HepG2 (cell line): ENCODE results near the gene NDUFAF3. TPM values are rescaled to one million over a fixed set of nuclear protein-coding genes. Genes with fewer than 3 reads are reported as not detected.

Source experiments
- CBX5 ChIP-seq: sonication (generic); formaldehyde crosslinking; IDR thresholded peaks from 2 replicates; pipeline ENCODE4 v1.4.0; 2020; ENCODE audit warnings: missing genetic modification reagents, borderline replicate concordance
- CREB1 ChIP-seq, 2 experiments: fragments of 450-650 bp in 1 of 2; IDR thresholded peaks; 2 replicates each; pipeline ENCODE4 v1.6.1; 2016 to 2017; ENCODE audit warnings: control low read depth in 1 of 2, mild to moderate bottlenecking in 1 of 2, missing compliant biosample characterization in 1 of 2, missing genetic modification characterization in 1 of 2
- DR1 ChIP-seq: sonication (generic); formaldehyde crosslinking; IDR thresholded peaks from 2 replicates; pipeline ENCODE4 v1.8.0; 2021; ENCODE audit warnings: mild to moderate bottlenecking, missing genetic modification reagents, inconsistent platforms
- KDM5B ChIP-seq: sonication (generic); formaldehyde crosslinking; IDR thresholded peaks from 2 replicates; pipeline ENCODE4 v1.4.0; 2020; ENCODE audit warnings: missing genetic modification reagents, mild to moderate bottlenecking, borderline replicate concordance
- MNT ChIP-seq: fragments of 450-650 bp; IDR thresholded peaks from 2 replicates; pipeline ENCODE4 v1.6.1; 2016
- NAIF1 ChIP-seq: sonication (generic); formaldehyde crosslinking; IDR thresholded peaks from 2 replicates; pipeline ENCODE4 v1.5.0; 2020; ENCODE audit warnings: mild to moderate bottlenecking, missing genetic modification reagents, borderline replicate concordance
- PITX1 ChIP-seq: sonication (generic); formaldehyde crosslinking; IDR thresholded peaks from 2 replicates; pipeline ENCODE4 v1.5.1; 2020; ENCODE audit warnings: mild to moderate bottlenecking, missing genetic modification reagents
- PPARG ChIP-seq: conservative IDR thresholded peaks from 2 replicates; pipeline ENCODE4 v1.6.1; 2016; ENCODE audit warnings: missing biosample characterization, missing genetic modification reagents
- RFXANK ChIP-seq: IDR thresholded peaks from 2 replicates; pipeline ENCODE4 v1.6.1; 2016
- SALL2 ChIP-seq: sonication (generic); formaldehyde crosslinking; IDR thresholded peaks from 2 replicates; pipeline ENCODE4 v1.8.1; 2023; ENCODE audit warnings: mild to moderate bottlenecking, missing genetic modification reagents, inconsistent platforms
- SCMH1 ChIP-seq: sonication (generic); formaldehyde crosslinking; IDR thresholded peaks from 2 replicates; pipeline ENCODE4 v1.9.0; 2021; ENCODE audit warnings: missing genetic modification reagents, mild to moderate bottlenecking, borderline replicate concordance
- SIN3A ChIP-seq: IDR thresholded peaks from 2 replicates; pipeline ENCODE4 v1.6.1; 2011; ENCODE audit warnings: low read depth, mild to moderate bottlenecking, control low read depth, low read length, borderline replicate concordance
- SOX13 ChIP-seq, 3 experiments: fragments of 450-650 bp in 1 of 3; sonication (generic) in 1 of 3; formaldehyde crosslinking in 1 of 3; IDR thresholded peaks in 2 of 3; conservative IDR thresholded peaks in 1 of 3; 2 replicates each; pipeline versions ENCODE4 v1.5.0 to v1.6.1; 2016 to 2020; ENCODE audit warnings: antibody characterized with exemption in 1 of 3, mild to moderate bottlenecking in 1 of 3, missing compliant biosample characterization in 1 of 3, missing genetic modification reagents in 1 of 3, moderate library complexity in 1 of 3
- ZNF160 ChIP-seq: sonication (generic); formaldehyde crosslinking; IDR thresholded peaks from 2 replicates; pipeline ENCODE4 v1.8.0; 2022; ENCODE audit warnings: mild to moderate bottlenecking, inconsistent platforms, missing genetic modification reagents
- ZNF18 ChIP-seq: sonication (generic); formaldehyde crosslinking; IDR thresholded peaks from 2 replicates; pipeline ENCODE4 v1.8.0; 2022; ENCODE audit warnings: mild to moderate bottlenecking, missing genetic modification reagents; ENCODE audit not compliant: insufficient replicate concordance
- ZNF343 ChIP-seq: sonication (generic); formaldehyde crosslinking; IDR thresholded peaks from 2 replicates; pipeline ENCODE4 v1.4.0; 2020; ENCODE audit warnings: mild to moderate bottlenecking, missing genetic modification reagents
- ZZZ3 ChIP-seq: sonication (generic); formaldehyde crosslinking; IDR thresholded peaks from 2 replicates; pipeline ENCODE4 v1.4.0; 2020; ENCODE audit warnings: missing genetic modification reagents, mild to moderate bottlenecking, borderline replicate concordance
- polyA plus RNA-seq, 8 experiments: library from polyadenylated mRNA; depleted of rRNA in 3 of 8; stranded (reverse) in 7 of 8; unstranded in 1 of 8; fragments of >200 nt; fragmentation: Illumina TruSeq in 4 of 8; extraction: Trizol in 4 of 8; gene quantifications; 2 replicates each; pipeline versions ENCODE4 v1.2.1 to v1.2.3, GENCODE V29; 2011 to 2016; ENCODE audit warnings: low read depth in 4 of 8, missing spikeins in 1 of 8, mixed read lengths in 1 of 8; ENCODE audit not compliant: insufficient read depth in 1 of 8
- total RNA-seq, 5 experiments: library from RNA; depleted of rRNA; stranded (reverse); fragments of >200 nt; fragmentation: Illumina TruSeq; extraction: Trizol; gene quantifications; 2 replicates each; pipeline ENCODE4 v1.2.3, GENCODE V29; 2016; ENCODE audit warnings: low read depth in 1 of 5
- TF ChIP-seq, protein P1 (sequence below): sonication (generic); formaldehyde crosslinking; IDR thresholded peaks from 2 replicates; pipeline ENCODE4 v1.5.1; 2020; ENCODE audit warnings: mild to moderate bottlenecking, moderate library complexity, missing genetic modification reagents
- TF ChIP-seq, protein P2 (sequence below): sonication (generic); formaldehyde crosslinking; IDR thresholded peaks from 2 replicates; pipeline ENCODE4 v1.4.0; 2020; ENCODE audit warnings: missing genetic modification reagents
- TF ChIP-seq, protein P3 (sequence below): sonication (generic); formaldehyde crosslinking; IDR thresholded peaks from 2 replicates; pipeline ENCODE4 v1.5.1; 2020; ENCODE audit warnings: missing genetic modification reagents, mild to moderate bottlenecking, borderline replicate concordance

The NDUFAF3 gene
- total and polyA plus RNA-seq, 2 of the 13 experiments (the other 11 are each of a cell fraction or from before 2014, with no cell fraction given): 39.0 to 50.0 TPM

GRCh38 chr3:49017971-49018706, 3.8 kb upstream of the NDUFAF3 start, which contains the start of gene DALRD3 (continued):
- TF ChIP-seq, protein P1, sequence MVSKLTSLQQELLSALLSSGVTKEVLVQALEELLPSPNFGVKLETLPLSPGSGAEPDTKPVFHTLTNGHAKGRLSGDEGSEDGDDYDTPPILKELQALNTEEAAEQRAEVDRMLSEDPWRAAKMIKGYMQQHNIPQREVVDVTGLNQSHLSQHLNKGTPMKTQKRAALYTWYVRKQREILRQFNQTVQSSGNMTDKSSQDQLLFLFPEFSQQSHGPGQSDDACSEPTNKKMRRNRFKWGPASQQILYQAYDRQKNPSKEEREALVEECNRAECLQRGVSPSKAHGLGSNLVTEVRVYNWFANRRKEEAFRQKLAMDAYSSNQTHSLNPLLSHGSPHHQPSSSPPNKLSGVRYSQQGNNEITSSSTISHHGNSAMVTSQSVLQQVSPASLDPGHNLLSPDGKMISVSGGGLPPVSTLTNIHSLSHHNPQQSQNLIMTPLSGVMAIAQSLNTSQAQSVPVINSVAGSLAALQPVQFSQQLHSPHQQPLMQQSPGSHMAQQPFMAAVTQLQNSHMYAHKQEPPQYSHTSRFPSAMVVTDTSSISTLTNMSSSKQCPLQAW (CRISPR knock-in tag): peak; percentile 78; the same call in 1 of the 2 replicates
- TF ChIP-seq ZNF343 (peak; percentile 77), ZZZ3 (CRISPR knock-in tag) (peak; percentile 56), PPARG (CRISPR knock-in tag) (no peak), ZNF160 (CRISPR knock-in tag) (0 out of 2 replicates have a peak, but pooled peaks have one; percentile 61), NAIF1 (CRISPR knock-in tag) (peak; percentile 98), SOX13 (IDR thresholded peaks at IDR 0.05) (peak; percentile 70), SOX13 (CRISPR knock-in tag; conservative IDR thresholded peaks at IDR 0.05 in 1 of 2, IDR thresholded peaks at IDR 0.05 in 1 of 2) (no peak; a peak in 1 of 4 replicates), DR1 (peak; percentile 48; the same call in 1 of the 2 replicates), MNT (peak; percentile 12; the same call in 1 of the 2 replicates), PITX1 (0 out of 2 replicates have a peak, but pooled peaks have one; percentile 37), SCMH1 (CRISPR knock-in tag) (no peak), RFXANK (CRISPR knock-in tag) (no peak), CBX5 (CRISPR knock-in tag) (no peak), CREB1 (IDR thresholded peaks at IDR 0.05) (peak; percentile 79), CREB1 (CRISPR knock-in tag; IDR thresholded peaks at IDR 0.05) (no peak), ZNF18 (CRISPR knock-in tag) (peak; percentile 35), KDM5B (peak; percentile 85; the same call in 1 of the 2 replicates), SIN3A (peak; percentile 80; the same call in 1 of the 2 replicates), SALL2 (CRISPR knock-in tag) (peak; percentile 82)
- TF ChIP-seq, protein P2, sequence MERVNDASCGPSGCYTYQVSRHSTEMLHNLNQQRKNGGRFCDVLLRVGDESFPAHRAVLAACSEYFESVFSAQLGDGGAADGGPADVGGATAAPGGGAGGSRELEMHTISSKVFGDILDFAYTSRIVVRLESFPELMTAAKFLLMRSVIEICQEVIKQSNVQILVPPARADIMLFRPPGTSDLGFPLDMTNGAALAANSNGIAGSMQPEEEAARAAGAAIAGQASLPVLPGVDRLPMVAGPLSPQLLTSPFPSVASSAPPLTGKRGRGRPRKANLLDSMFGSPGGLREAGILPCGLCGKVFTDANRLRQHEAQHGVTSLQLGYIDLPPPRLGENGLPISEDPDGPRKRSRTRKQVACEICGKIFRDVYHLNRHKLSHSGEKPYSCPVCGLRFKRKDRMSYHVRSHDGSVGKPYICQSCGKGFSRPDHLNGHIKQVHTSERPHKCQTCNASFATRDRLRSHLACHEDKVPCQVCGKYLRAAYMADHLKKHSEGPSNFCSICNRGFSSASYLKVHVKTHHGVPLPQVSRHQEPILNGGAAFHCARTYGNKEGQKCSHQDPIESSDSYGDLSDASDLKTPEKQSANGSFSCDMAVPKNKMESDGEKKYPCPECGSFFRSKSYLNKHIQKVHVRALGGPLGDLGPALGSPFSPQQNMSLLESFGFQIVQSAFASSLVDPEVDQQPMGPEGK (CRISPR knock-in tag): peak; percentile 84
- TF ChIP-seq, protein P3, sequence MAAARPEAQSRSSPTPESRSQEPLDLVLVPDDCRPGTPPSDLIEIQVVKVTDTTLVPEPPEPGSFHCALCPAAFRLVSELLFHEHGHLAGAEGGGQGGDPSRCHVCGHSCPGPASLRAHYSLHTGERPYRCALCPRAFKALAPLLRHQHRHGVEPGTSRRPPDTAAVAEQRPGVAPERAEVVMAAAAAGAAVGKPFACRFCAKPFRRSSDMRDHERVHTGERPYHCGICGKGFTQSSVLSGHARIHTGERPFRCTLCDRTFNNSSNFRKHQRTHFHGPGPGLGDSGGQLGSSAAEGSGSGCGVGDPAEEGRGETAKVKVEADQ: 0 out of 2 replicates have a peak, but pooled peaks have one; percentile 45
